NCI-H2196 (cell line): Measurements from ENCODE around the gene MAGEA2.
"Not testable (repeated sequence)": the region's sequence is repeated elsewhere in the genome, so short reads cannot be mapped to it uniquely, and the experiment has no call there.

ENCODE experiments used
- DNase-seq: peaks from one replicate; lab custom pipeline; 2025; ENCODE audit not compliant: unreplicated experiment; lab: John Stamatoyannopoulos, UW

MAGEA2 gene

GRCh38 chrX:152709173-152709572, 44.5 kb downstream of the MAGEA2 start, which contains the start of gene CSAG2:
Gene CSAG2, minus strand, starts transcription at chrX:152709273. Its CDS starts 161 bp downstream, at chrX:152709112.
- not testable (repeated sequence) for DNase-seq

DNA sequence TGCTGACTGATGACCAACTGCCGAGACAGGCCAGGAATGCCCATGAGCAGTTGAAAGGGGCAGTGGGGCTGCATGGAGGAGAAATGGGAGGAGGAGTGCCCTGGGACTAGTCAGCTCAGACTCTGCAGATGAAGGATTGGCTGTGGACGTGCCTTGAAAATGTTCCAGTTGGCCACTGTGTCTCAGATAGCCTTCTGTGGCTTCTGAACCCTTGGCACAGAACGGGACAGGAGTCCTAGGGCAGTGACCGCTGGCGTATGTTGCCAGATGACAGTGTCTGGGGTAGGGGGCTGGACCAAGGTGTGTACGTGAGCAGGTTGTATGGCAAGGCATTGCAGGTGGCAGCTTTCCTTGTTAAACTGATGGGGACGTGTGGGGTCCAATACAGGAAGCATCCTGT, 47.1 kb downstream of the MAGEA2 start:
- not testable (repeated sequence) for DNase-seq

GRCh38 chrX:152700390-152700789, 53.3 kb downstream of the MAGEA2 start:
- not testable (repeated sequence) for DNase-seq
